ENCODE data around the gene AQP6.

The AQP6 gene

GRCh38 chr12:49961111-49961922 lies 11.4 kb upstream of the AQP6 start, which contains the start of gene AQP5:
Gene AQP5, plus strand, starts transcription at chr12:49961872. Its CDS starts 146 bp downstream, at chr12:49962018.
- DNase-seq (ENCODE audit: low read depth), result no peak
- no peak for TF ChIP-seq CTCF (conservative IDR thresholded peaks at IDR 0.05; ENCODE audit: control insufficient read depth, insufficient read depth, low read depth, low read length)
- no peak within 1 kb of the TSS for H3K4me3 ChIP-seq (ENCODE audit: control insufficient read depth, low read depth, low read length)

GRCh38 chr12:49961993-49962764 lies 10.6 kb upstream of the AQP6 start:
- no peak for TF ChIP-seq CTCF (conservative IDR thresholded peaks at IDR 0.05; ENCODE audit: control insufficient read depth, insufficient read depth, low read depth, low read length)
- DNase-seq (ENCODE audit: low read depth), result no peak
- no peak overlapping the region for H3K4me3 ChIP-seq (ENCODE audit: control insufficient read depth, low read depth, low read length)

- no peak for DNase-seq (ENCODE audit: low read depth)
- H3K4me3 ChIP-seq (ENCODE audit: control insufficient read depth, low read depth, low read length), result no peak overlapping the region
- no peak for TF ChIP-seq CTCF (conservative IDR thresholded peaks at IDR 0.05; ENCODE audit: control insufficient read depth, insufficient read depth, low read depth, low read length)
These were observed 9.6 kb upstream of the AQP6 start for GRCh38 chr12:49962861-49963765.

GRCh38 chr12:49963976-49964815 lies 8.6 kb upstream of the AQP6 start:
- TF ChIP-seq CTCF (conservative IDR thresholded peaks at IDR 0.05; ENCODE audit: control insufficient read depth, insufficient read depth, low read depth, low read length), result no peak
- no peak overlapping the region for H3K4me3 ChIP-seq (ENCODE audit: control insufficient read depth, low read depth, low read length)
- no peak for DNase-seq (ENCODE audit: low read depth)

GRCh38 chr12:49964849-49965624 lies 7.7 kb upstream of the AQP6 start:
- H3K4me3 ChIP-seq (ENCODE audit: control insufficient read depth, low read depth, low read length), result no peak overlapping the region
- TF ChIP-seq CTCF (conservative IDR thresholded peaks at IDR 0.05; ENCODE audit: control insufficient read depth, insufficient read depth, low read depth, low read length), result no peak
- no peak for DNase-seq (ENCODE audit: low read depth)
